Keratinocyte (primary cell): ENCODE results near the gene TUBGCP5. TPM values are rescaled to one million over a fixed set of nuclear protein-coding genes. Genes with fewer than 3 reads are reported as not detected.

Source experiments
- DNase-seq: peaks from one replicate; pipeline ENCODE4 v3.0.0-alpha.2; 2011; ENCODE audit warnings: low read depth, missing footprints, low spot score
- FAIRE-seq: peaks from 2 replicates; lab custom pipeline; 2011; peaks lifted over from hg19 to GRCh38; lab: Jason Lieb, UNC
- H2AFZ ChIP-seq: 2 replicates; pipeline ENCODE4 v1.6.0; 2012; ENCODE audit warnings: low read length, control low read depth, inconsistent platforms; ENCODE audit not compliant: control insufficient read depth
- H3K27ac ChIP-seq: 2 replicates; pipeline ENCODE4 v1.5.1; 2011; ENCODE audit warnings: low read length; ENCODE audit not compliant: control insufficient read depth, insufficient read depth
- H3K27me3 ChIP-seq: 3 replicates; pipeline ENCODE4 v1.6.0; 2011; ENCODE audit warnings: low read length; ENCODE audit not compliant: control insufficient read depth, insufficient read depth; ENCODE audit errors: extremely low read depth
- H3K36me3 ChIP-seq, 2 experiments: 2 replicates in 1 of 2; 3 replicates in 1 of 2; pipeline ENCODE4 v1.5.1; 2011; ENCODE audit warnings: low read length in 2 of 2, mild to moderate bottlenecking in 1 of 2; ENCODE audit not compliant: control insufficient read depth in 2 of 2, insufficient read depth in 2 of 2; ENCODE audit errors: extremely low read depth in 1 of 2
- H3K4me1 ChIP-seq: 3 replicates; pipeline ENCODE4 v1.5.1; 2011; ENCODE audit warnings: low read length; ENCODE audit not compliant: control insufficient read depth, insufficient read depth; ENCODE audit errors: extremely low read depth
- H3K4me2 ChIP-seq: 3 replicates; pipeline ENCODE4 v1.6.0; 2011; ENCODE audit warnings: low read depth, low read length; ENCODE audit not compliant: control insufficient read depth, insufficient read depth; ENCODE audit errors: extremely low read depth
- H3K4me3 ChIP-seq, 3 experiments: fragments of 200-600 bp in 1 of 3; sonication (generic) in 1 of 3; 2 replicates in 2 of 3; 3 replicates in 1 of 3; pipeline ENCODE4 v1.5.1; 2011 to 2016; ENCODE audit warnings: low read length in 3 of 3, mild to moderate bottlenecking in 3 of 3, control low read depth in 2 of 3, inconsistent platforms in 1 of 3, low read depth in 1 of 3, mixed read lengths in 1 of 3, mixed run types in 1 of 3, moderate library complexity in 1 of 3; ENCODE audit not compliant: control insufficient read depth in 2 of 3, insufficient read depth in 2 of 3; ENCODE audit errors: extremely low read depth in 1 of 3
- H3K79me2 ChIP-seq: 2 replicates; pipeline ENCODE4 v1.6.0; 2012; ENCODE audit warnings: low read length; ENCODE audit not compliant: control insufficient read depth, insufficient read depth
- H3K9ac ChIP-seq: 3 replicates; pipeline ENCODE4 v1.6.0; 2011; ENCODE audit warnings: low read length; ENCODE audit not compliant: control insufficient read depth, insufficient read depth; ENCODE audit errors: extremely low read depth
- H3K9me1 ChIP-seq: 3 replicates; pipeline ENCODE4 v1.6.0; 2011; ENCODE audit warnings: low read length; ENCODE audit not compliant: control insufficient read depth, insufficient read depth; ENCODE audit errors: extremely low read depth
- H3K9me3 ChIP-seq: 2 replicates; pipeline ENCODE4 v1.5.1; 2012; ENCODE audit warnings: low read depth, low read length; ENCODE audit not compliant: control insufficient read depth
- H4K20me1 ChIP-seq: 3 replicates; pipeline ENCODE4 v1.6.0; 2011; ENCODE audit warnings: low read length; ENCODE audit not compliant: control insufficient read depth, insufficient read depth; ENCODE audit errors: extremely low read depth
- EZH2 ChIP-seq: IDR thresholded peaks from one replicate; pipeline ENCODE4 v1.6.1; 2012; ENCODE audit warnings: inconsistent platforms, mild to moderate bottlenecking, low read length, moderate library complexity
- dilution Hi-C: fragments of 300-500 bp; cut with MboI; formaldehyde crosslinking; loops from one replicate; pipeline ENCODE4 v1.7.0; 2020; ENCODE audit warnings: low sequenced_read_pairs; ENCODE audit not compliant: extremely low pct_ligation_motif_present
- polyA plus RNA-seq, 5 experiments: library from polyadenylated mRNA; depleted of rRNA in 3 of 5; stranded (reverse) in 3 of 5; stranded (forward) in 1 of 5; unstranded in 1 of 5; fragments of >200 nt; gene quantifications; 1 replicate in 1 of 5; 2 replicates in 3 of 5; 3 replicates in 1 of 5; pipeline versions ENCODE4 v1.2.1 to v1.2.3, GENCODE V29; 2011 to 2012; ENCODE audit warnings: missing spikeins in 2 of 5, low read depth in 1 of 5, low replicate concordance in 1 of 5
- TF ChIP-seq, protein P1 (sequence below), 3 experiments: IDR thresholded peaks in 1 of 3; conservative IDR thresholded peaks in 1 of 3; optimal IDR thresholded peaks in 1 of 3; 2 replicates in 2 of 3; 3 replicates in 1 of 3; pipeline versions ENCODE3 to v1.5.1; 2011; ENCODE audit warnings: low read length in 3 of 3, mild to moderate bottlenecking in 3 of 3, moderate library complexity in 2 of 3, control low read depth in 1 of 3, inconsistent platforms in 1 of 3; ENCODE audit not compliant: insufficient read depth in 2 of 3; ENCODE audit errors: extremely low read depth in 1 of 3

The TUBGCP5 gene
- polyA plus RNA-seq, 1 donor (not counting 4 experiments of a cell fraction or from before 2014, with no cell fraction given) = 20.3 TPM

DNA sequence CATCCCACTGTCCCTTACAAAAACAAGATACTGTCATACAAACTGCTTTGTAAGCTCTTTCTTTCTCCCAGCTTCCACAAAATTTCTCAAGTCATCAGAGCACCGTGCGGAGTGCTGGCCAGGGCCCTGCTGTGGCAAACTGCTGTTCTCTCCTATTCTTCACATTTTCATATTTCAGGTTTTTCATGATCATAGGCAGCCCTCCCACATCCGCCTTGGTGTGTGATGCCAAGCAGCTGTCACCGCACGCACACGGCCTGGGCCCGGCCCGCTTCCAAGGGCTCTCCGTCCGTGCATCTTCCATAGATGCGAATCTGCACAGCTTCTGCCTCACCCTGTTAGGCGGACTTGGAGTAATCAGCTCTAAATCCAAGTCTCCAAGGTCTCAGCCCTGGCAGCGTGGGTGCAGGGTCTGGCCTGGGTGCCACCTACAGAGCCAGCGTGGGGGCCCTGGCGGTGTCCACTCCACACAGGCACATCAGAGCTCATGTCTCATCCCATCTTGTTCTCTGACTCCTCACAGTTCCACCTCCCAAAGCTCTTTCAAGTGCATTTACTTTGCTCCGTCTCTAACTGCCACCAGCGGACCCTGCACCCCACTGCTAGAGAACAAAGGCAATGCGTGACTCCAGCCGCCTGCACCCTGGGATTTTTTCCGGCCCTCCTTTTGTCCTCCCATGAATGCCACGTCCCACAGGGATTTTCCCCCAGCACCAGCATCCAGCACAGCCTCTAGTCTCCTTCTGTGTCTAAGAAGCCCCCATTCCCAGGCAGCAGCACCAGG is 86.4 kb downstream of the TUBGCP5 start:
- Histone ChIP-seq H3K9me1 (no peaks in the 10 kb centered on the region), H3K36me3 (no peaks in the 10 kb centered on the region), H4K20me1 (peaks cover 22% of the 10 kb centered on the region), H3K4me3 (no peak overlapping the region), H3K9me3 (no peaks in the 10 kb centered on the region), H3K9ac (no peak overlapping the region), H3K4me2 (no peak overlapping the region), H2AFZ (no peak overlapping the region), H3K79me2 (peaks cover 90% of the 10 kb centered on the region), H3K27me3 (no peaks in the 10 kb centered on the region), H3K4me1 (peaks cover 9% of the 10 kb centered on the region), H3K27ac (no peak overlapping the region)
- TF ChIP-seq, protein P1, sequence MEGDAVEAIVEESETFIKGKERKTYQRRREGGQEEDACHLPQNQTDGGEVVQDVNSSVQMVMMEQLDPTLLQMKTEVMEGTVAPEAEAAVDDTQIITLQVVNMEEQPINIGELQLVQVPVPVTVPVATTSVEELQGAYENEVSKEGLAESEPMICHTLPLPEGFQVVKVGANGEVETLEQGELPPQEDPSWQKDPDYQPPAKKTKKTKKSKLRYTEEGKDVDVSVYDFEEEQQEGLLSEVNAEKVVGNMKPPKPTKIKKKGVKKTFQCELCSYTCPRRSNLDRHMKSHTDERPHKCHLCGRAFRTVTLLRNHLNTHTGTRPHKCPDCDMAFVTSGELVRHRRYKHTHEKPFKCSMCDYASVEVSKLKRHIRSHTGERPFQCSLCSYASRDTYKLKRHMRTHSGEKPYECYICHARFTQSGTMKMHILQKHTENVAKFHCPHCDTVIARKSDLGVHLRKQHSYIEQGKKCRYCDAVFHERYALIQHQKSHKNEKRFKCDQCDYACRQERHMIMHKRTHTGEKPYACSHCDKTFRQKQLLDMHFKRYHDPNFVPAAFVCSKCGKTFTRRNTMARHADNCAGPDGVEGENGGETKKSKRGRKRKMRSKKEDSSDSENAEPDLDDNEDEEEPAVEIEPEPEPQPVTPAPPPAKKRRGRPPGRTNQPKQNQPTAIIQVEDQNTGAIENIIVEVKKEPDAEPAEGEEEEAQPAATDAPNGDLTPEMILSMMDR (optimal IDR thresholded peaks at IDR 0.05 in 1 of 3, IDR thresholded peaks at IDR 0.05 in 1 of 3, conservative IDR thresholded peaks at IDR 0.05 in 1 of 3; ENCODE audit: extremely low read depth in 1 of 3, insufficient read depth in 2 of 3, low read length in 3 of 3) = no peak
- no peak for TF ChIP-seq EZH2
- dilution Hi-C loops = no loop called here
- DNase-seq (no peak), FAIRE-seq (no peak)

GRCh38 chr15:22951381-22952280 is 87.7 kb downstream of the TUBGCP5 start:
- H3K9me1 ChIP-seq = no peaks in the 10 kb centered on the region
- no peak overlapping the region for H3K9ac ChIP-seq
- dilution Hi-C loops = no loop called here
- no peak for DNase-seq
- H4K20me1 ChIP-seq = peaks cover 16% of the 10 kb centered on the region
- no peaks in the 10 kb centered on the region for H3K9me3 ChIP-seq
- H3K36me3 ChIP-seq = no peaks in the 10 kb centered on the region
- no peak overlapping the region for H3K27ac ChIP-seq
- H3K4me1 ChIP-seq = peaks cover 9% of the 10 kb centered on the region
- H3K79me2 ChIP-seq = peaks cover 92% of the 10 kb centered on the region
- no peak overlapping the region for H3K4me3 ChIP-seq
- no peak for FAIRE-seq
- H3K27me3 ChIP-seq = no peaks in the 10 kb centered on the region
- no peak overlapping the region for H3K4me2 ChIP-seq
- TF ChIP-seq, protein P1 (optimal IDR thresholded peaks at IDR 0.05 in 1 of 3, IDR thresholded peaks at IDR 0.05 in 1 of 3, conservative IDR thresholded peaks at IDR 0.05 in 1 of 3; ENCODE audit: extremely low read depth in 1 of 3, insufficient read depth in 2 of 3, low read length in 3 of 3) = no peak
- no peak for TF ChIP-seq EZH2
- no peak overlapping the region for H2AFZ ChIP-seq
